ENCODE results near the gene BHLHE23.

- no peak for TF ChIP-seq POLR2A (IDR thresholded peaks at IDR 0.05; ENCODE audit: low read depth, low read length)
- no peak for TF ChIP-seq POLR2AphosphoS5 (IDR thresholded peaks at IDR 0.05; ENCODE audit: low read depth, low read length)
- TF ChIP-seq TAF1 (IDR thresholded peaks at IDR 0.05; ENCODE audit: low read depth, low read length), result no peak
- no peak for TF ChIP-seq SPI1 (IDR thresholded peaks at IDR 0.05; ENCODE audit: low read depth, low read length)
Observed at GRCh38 chr20:63004607-63005364, 2.0 kb downstream of the BHLHE23 start.
